Esophagus muscularis mucosa (tissue), 4 donors: Measurements from ENCODE around the gene CACNA1S. TPM values are rescaled to one million over a fixed set of nuclear protein-coding genes. Genes with fewer than 3 reads are reported as not detected.

ENCODE experiments used
- DNase-seq: peaks from one replicate; pipeline ENCODE4 v3.0.0-alpha.2; 2017; ENCODE audit errors: extremely low spot score
- H3K27ac ChIP-seq, 4 donors: fragments of 200-600 bp; sonication (generic); replicated peaks in 1 of 4; 1 replicate in 3 of 4; 2 replicates in 1 of 4; pipeline ENCODE4 v1.5.1; 2016 to 2019; ENCODE audit warnings: mild to moderate bottlenecking in 1 of 4
- H3K27me3 ChIP-seq, 4 donors: fragments of 200-600 bp; sonication (generic); one replicate each; pipeline versions ENCODE4 v1.5.1 to v1.6.0; 2016 to 2019
- H3K36me3 ChIP-seq, 4 donors: fragments of 200-600 bp; sonication (generic); one replicate each; pipeline ENCODE4 v1.5.1; 2016 to 2019
- H3K4me1 ChIP-seq, 4 donors: fragments of 200-600 bp; sonication (generic); one replicate each; pipeline ENCODE4 v1.5.1; 2016 to 2019
- H3K4me3 ChIP-seq, 4 donors: fragments of 200-600 bp; sonication (generic); 1 replicate in 2 of 4; 2 replicates in 2 of 4; pipeline ENCODE4 v1.5.1; 2016 to 2019; ENCODE audit warnings: mild to moderate bottlenecking in 4 of 4, moderate library complexity in 1 of 4
- H3K9me3 ChIP-seq, 4 donors: fragments of 200-600 bp; sonication (generic); 1 replicate in 3 of 4; 2 replicates in 1 of 4; pipeline ENCODE4 v1.5.1; 2016 to 2019
- EP300 ChIP-seq: sonication (generic); formaldehyde crosslinking; IDR thresholded peaks from one replicate; pipeline ENCODE4 v1.6.1; 2017; ENCODE audit warnings: antibody characterized with exemption
- POLR2A ChIP-seq: fragments of 450-650 bp; IDR thresholded peaks from one replicate; pipeline ENCODE4 v1.6.1; 2017; ENCODE audit warnings: antibody characterized with exemption, moderate library complexity, mild to moderate bottlenecking, low read depth
- POLR2AphosphoS5 ChIP-seq, 2 donors: sonication (generic); formaldehyde crosslinking; IDR thresholded peaks; one replicate each; pipeline ENCODE4 v1.6.1; 2017; ENCODE audit warnings: antibody characterized with exemption in 2 of 2
- WGBS: methylation state at CpG from one replicate; pipeline ENCODE4 v1.1.5; 2018; 5-methylcytosine and 5-hydroxymethylcytosine counted together
- intact Hi-C: fragments of 100-400 bp; cut with DNase I; formaldehyde crosslinking; loops from one replicate; pipeline ENCODE4 v1.15.1; 2023
- total RNA-seq, 4 donors: library from RNA; depleted of rRNA; stranded (reverse); fragments of >200 nt; gene quantifications; one replicate each; pipeline versions ENCODE4 v1.1.0 to v1.2.1, GENCODE V29; 2016
- TF ChIP-seq, protein P1 (sequence below), 3 experiments: fragments of 200-600 bp in 2 of 3; fragments of 450-650 bp in 1 of 3; sonication (generic) in 2 of 3; IDR thresholded peaks; one replicate each; pipeline ENCODE4 v1.5.1; 2017 to 2019; ENCODE audit warnings: antibody characterized with exemption in 3 of 3, mild to moderate bottlenecking in 2 of 3, moderate library complexity in 1 of 3

CACNA1S gene
- total RNA-seq, 4 donors from 2014 or later, result not detected

DNA sequence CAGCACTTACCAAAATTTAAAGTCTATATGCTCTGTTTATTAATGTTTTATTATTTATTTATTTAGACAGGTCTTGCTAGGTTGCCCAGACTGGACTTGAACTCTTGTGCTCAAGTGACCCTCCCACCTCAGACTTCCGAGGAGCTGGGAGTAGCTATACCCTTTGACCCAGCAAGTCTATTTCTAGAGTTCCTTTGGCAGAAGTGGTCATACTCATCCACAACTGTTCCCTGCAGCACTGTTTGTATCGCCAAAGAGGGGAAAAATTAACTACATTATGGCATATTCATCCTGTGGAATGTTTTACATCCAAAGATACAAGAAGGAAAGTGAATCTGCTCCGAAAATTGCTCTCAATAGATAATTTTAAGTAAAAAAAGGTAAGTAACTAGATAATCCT is 28.5 kb downstream of the CACNA1S start:
- H3K4me1 ChIP-seq, result no peaks in the 10 kb centered on the region
- H3K4me3 ChIP-seq, result no peak overlapping the region
- 66% methylated on average over 3 of the region's 3 CpGs for WGBS
- no peaks in the 10 kb centered on the region for H3K36me3 ChIP-seq
- no peak for DNase-seq
- TF ChIP-seq, protein P1, sequence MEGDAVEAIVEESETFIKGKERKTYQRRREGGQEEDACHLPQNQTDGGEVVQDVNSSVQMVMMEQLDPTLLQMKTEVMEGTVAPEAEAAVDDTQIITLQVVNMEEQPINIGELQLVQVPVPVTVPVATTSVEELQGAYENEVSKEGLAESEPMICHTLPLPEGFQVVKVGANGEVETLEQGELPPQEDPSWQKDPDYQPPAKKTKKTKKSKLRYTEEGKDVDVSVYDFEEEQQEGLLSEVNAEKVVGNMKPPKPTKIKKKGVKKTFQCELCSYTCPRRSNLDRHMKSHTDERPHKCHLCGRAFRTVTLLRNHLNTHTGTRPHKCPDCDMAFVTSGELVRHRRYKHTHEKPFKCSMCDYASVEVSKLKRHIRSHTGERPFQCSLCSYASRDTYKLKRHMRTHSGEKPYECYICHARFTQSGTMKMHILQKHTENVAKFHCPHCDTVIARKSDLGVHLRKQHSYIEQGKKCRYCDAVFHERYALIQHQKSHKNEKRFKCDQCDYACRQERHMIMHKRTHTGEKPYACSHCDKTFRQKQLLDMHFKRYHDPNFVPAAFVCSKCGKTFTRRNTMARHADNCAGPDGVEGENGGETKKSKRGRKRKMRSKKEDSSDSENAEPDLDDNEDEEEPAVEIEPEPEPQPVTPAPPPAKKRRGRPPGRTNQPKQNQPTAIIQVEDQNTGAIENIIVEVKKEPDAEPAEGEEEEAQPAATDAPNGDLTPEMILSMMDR (IDR thresholded peaks at IDR 0.05), result no peak
- no peak for TF ChIP-seq EP300
- no peak for TF ChIP-seq POLR2AphosphoS5 (IDR thresholded peaks at IDR 0.05)
- no peak for TF ChIP-seq POLR2A
- H3K9me3 ChIP-seq, result no peaks in the 10 kb centered on the region
- intact Hi-C loops, result no loop called here
- H3K27ac ChIP-seq, result no peak overlapping the region
- peaks cover 0 to 16% (median 0%) of the 10 kb centered on the region in 4 donors for H3K27me3 ChIP-seq

DNA sequence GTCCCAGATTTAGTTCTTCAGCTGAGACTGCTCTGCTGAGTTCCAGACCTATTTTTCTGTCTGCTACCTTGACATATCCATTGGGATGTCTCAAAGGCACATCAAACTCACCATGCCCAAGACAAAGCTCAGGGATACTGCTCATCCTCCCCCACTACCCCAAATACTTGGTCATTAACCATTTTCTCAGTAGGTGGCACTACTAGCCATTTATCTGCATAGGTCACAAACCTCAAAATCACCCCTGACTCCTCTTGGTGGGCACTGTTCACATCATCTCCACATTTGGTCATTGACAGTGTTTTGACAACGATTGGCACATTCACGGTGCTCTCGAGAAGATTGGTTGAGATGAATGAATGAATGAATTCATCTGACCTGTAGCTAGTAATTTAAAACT is 32.1 kb downstream of the CACNA1S start:
- Histone ChIP-seq H3K9me3 (no peaks in the 10 kb centered on the region), H3K4me3 (no peak overlapping the region), H3K27ac (no peak overlapping the region), H3K36me3 (no peaks in the 10 kb centered on the region), H3K27me3 (peaks cover 0 to 4% (median 0%) of the 10 kb centered on the region in 4 donors), H3K4me1 (no peaks in the 10 kb centered on the region)
- 94% methylated on average over 3 of the region's 3 CpGs for WGBS
- TF ChIP-seq EP300 (no peak), POLR2AphosphoS5 (IDR thresholded peaks at IDR 0.05) (no peak), POLR2A (no peak)
- TF ChIP-seq, protein P1 (IDR thresholded peaks at IDR 0.05), result no peak
- intact Hi-C loops, result no loop called here
- no peak for DNase-seq

DNA sequence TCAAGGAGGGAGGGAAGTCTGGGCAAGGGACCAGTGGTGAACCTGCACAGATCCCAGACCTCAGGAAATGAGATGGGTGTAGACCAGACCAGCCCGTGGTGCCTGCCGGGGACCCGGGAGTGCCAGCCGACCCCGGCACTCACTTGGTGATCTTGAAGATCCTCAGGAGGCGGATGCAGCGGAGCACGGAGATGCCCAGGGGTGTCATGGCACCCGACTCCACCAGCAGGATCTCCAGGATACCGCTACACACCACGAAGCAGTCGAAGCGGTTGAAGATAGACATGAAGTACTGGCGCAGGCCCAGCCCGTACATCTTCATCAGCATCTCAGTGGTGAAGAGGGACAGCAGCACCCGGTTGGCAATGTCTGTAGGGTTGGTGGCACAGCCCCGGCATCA is 34.5 kb downstream of the CACNA1S start:
- no peaks in the 10 kb centered on the region for H3K4me1 ChIP-seq
- no peak overlapping the region for H3K4me3 ChIP-seq
- H3K27ac ChIP-seq, result no peak overlapping the region
- no peaks in the 10 kb centered on the region for H3K9me3 ChIP-seq
- no peaks in the 10 kb centered on the region for H3K27me3 ChIP-seq
- intact Hi-C loops, result no loop called here
- no peaks in the 10 kb centered on the region for H3K36me3 ChIP-seq
- WGBS, result 95% methylated on average over 14 of the region's 17 CpGs
- DNase-seq, result no peak
- no peak for TF ChIP-seq POLR2A
- TF ChIP-seq EP300, result no peak
- TF ChIP-seq, protein P1 (IDR thresholded peaks at IDR 0.05), result no peak
- no peak for TF ChIP-seq POLR2AphosphoS5 (IDR thresholded peaks at IDR 0.05)

DNA sequence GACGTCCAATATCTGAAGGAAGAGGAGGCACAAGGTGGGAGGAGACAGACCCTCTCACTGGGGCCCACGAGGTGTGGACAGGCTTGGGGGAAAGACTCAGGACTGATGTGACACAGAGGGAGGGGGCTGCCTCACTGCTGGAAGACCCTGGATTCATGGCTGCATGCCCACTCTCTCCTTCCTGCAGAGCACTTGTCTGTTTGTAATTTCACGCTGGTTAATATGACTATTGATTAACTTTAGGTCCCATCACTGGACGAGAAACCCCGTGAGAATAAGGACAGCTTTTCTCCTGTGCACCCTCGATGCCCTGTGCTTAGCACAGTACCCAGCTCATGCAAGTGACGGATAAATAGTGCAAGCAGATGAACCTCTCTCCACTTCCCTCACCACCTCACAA is 35.1 kb downstream of the CACNA1S start:
- DNase-seq, result no peak
- TF ChIP-seq, protein P1 (IDR thresholded peaks at IDR 0.05), result no peak
- TF ChIP-seq POLR2A, result no peak
- TF ChIP-seq EP300, result no peak
- no peak for TF ChIP-seq POLR2AphosphoS5 (IDR thresholded peaks at IDR 0.05)
- Histone ChIP-seq H3K27ac (no peak overlapping the region), H3K4me3 (no peak overlapping the region), H3K9me3 (no peaks in the 10 kb centered on the region), H3K4me1 (no peaks in the 10 kb centered on the region), H3K36me3 (no peaks in the 10 kb centered on the region), H3K27me3 (no peaks in the 10 kb centered on the region)
- 81% methylated on average over 7 of the region's 7 CpGs for WGBS
- intact Hi-C loops, result no loop called here

DNA sequence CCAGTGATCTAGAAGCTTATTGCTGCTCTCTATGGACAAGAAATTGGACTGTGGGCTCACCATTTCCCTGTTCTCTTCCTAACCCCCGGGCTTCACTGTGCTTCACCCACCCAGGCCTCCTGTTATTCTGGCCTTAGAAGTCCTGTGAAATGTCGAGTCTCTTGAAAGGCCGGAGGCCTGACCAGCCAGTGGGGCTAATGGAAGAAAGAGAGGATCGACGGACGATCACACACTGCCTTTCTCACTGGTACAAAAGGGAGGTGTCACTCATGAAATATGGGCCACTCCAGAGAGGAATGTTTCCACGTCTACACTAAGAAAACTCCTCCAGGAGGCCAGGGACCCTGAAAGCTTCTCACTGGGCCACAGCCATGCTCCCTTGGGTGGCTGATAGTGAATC is 36.1 kb downstream of the CACNA1S start:
- Histone ChIP-seq H3K4me1 (no peaks in the 10 kb centered on the region), H3K36me3 (no peaks in the 10 kb centered on the region), H3K27ac (no peak overlapping the region), H3K9me3 (no peaks in the 10 kb centered on the region), H3K27me3 (no peaks in the 10 kb centered on the region), H3K4me3 (no peak overlapping the region)
- no peak for DNase-seq
- intact Hi-C loops, result no loop called here
- TF ChIP-seq EP300, result no peak
- 76% methylated on average over 7 of the region's 7 CpGs for WGBS
